B cell (primary cell): Measurements from ENCODE around the gene DDX59. TPM values are rescaled to one million over a fixed set of nuclear protein-coding genes. Genes with fewer than 3 reads are reported as not detected.

Experiments used
- ATAC-seq: fragments of 200-7000 bp; cut with Tn5 transposase; one replicate; pipeline ENCODE4 v1.10.0; 2021; ENCODE audit warnings: low read depth, mild to moderate bottlenecking, moderate number of reproducible peaks, moderate library complexity
- CTCF ChIA-PET: fragments of 350-600 bp; sonication (Branson Sonifier 250); formaldehyde crosslinking; loops from one replicate; lab custom pipeline; 2021; ENCODE audit warnings: antibody characterized with exemption, inconsistent platforms; lab: Charles Lee
- POLR2A ChIA-PET: fragments of 350-600 bp; sonication (Branson Sonifier 250); formaldehyde crosslinking; loops from one replicate; lab custom pipeline; 2021; ENCODE audit warnings: antibody characterized with exemption; lab: Charles Lee
- DNase-seq: peaks from one replicate; pipeline ENCODE4 v3.0.0; 2013
- H2AFZ ChIP-seq: 2 replicates; pipeline ENCODE4 v1.6.1; 2012; ENCODE audit warnings: mild to moderate bottlenecking, low read depth, low read length; ENCODE audit not compliant: insufficient read depth, poor library complexity, severe bottlenecking
- H3K27ac ChIP-seq, 2 donors: 1 replicate in 1 of 2; 2 replicates in 1 of 2; pipeline ENCODE4 v1.5.1; 2012 to 2013; ENCODE audit warnings: low read length in 2 of 2, mild to moderate bottlenecking in 2 of 2, moderate library complexity in 1 of 2
- H3K27me3 ChIP-seq, 4 experiments: fragments of 200-600 bp in 1 of 4; sonication (generic) in 1 of 4; replicated peaks in 1 of 4; 1 replicate in 2 of 4; 2 replicates in 2 of 4; pipeline versions ENCODE4 v1.6.1 to v1.7.0; 2013 to 2016; ENCODE audit warnings: low read length in 3 of 4, mild to moderate bottlenecking in 2 of 4, mixed read lengths in 1 of 4, moderate library complexity in 1 of 4; ENCODE audit not compliant: insufficient read depth in 4 of 4, control insufficient read depth in 3 of 4; ENCODE audit errors: control extremely low read depth in 1 of 4
- H3K36me3 ChIP-seq, 2 experiments: replicated peaks in 1 of 2; 1 replicate in 1 of 2; 2 replicates in 1 of 2; pipeline versions ENCODE4 v1.6.1 to v1.7.1; 2013; ENCODE audit warnings: low read length in 1 of 2; ENCODE audit not compliant: insufficient read depth in 2 of 2, control insufficient read depth in 1 of 2; ENCODE audit errors: control extremely low read depth in 1 of 2, extremely low read depth in 1 of 2
- H3K4me1 ChIP-seq, 2 donors: fragments of 200-600 bp in 1 of 2; sonication (generic) in 1 of 2; 1 replicate in 1 of 2; 2 replicates in 1 of 2; pipeline versions ENCODE4 v1.5.1 to v1.6.1; 2013 to 2017; ENCODE audit warnings: low read length in 2 of 2; ENCODE audit not compliant: control insufficient read depth in 2 of 2, insufficient read depth in 2 of 2
- H3K4me2 ChIP-seq: replicated peaks from 2 replicates; pipeline ENCODE3; 2012; ENCODE audit warnings: mild to moderate bottlenecking, low read depth, low read length; ENCODE audit not compliant: poor library complexity, severe bottlenecking
- H3K4me3 ChIP-seq, 5 experiments: fragments of 200-600 bp in 1 of 5; sonication (generic) in 1 of 5; 1 replicate in 3 of 5; 2 replicates in 2 of 5; pipeline versions ENCODE4 v1.5.1 to v1.7.0; 2011 to 2016; ENCODE audit warnings: low read length in 4 of 5, mild to moderate bottlenecking in 4 of 5, low read depth in 2 of 5, control low read depth in 1 of 5, moderate library complexity in 1 of 5; ENCODE audit not compliant: insufficient read depth in 1 of 5; ENCODE audit errors: control extremely low read depth in 1 of 5, extremely low read depth in 1 of 5
- H3K79me2 ChIP-seq: fragments of 200-600 bp; sonication (generic); one replicate; pipeline ENCODE4 v1.6.0; 2016; ENCODE audit warnings: low read length; ENCODE audit not compliant: control insufficient read depth, insufficient read depth
- H3K9ac ChIP-seq: fragments of 200-600 bp; sonication (generic); 2 replicates; pipeline ENCODE4 v1.6.1; 2017; ENCODE audit warnings: mild to moderate bottlenecking, low read length, moderate library complexity
- H3K9me3 ChIP-seq, 3 donors: one replicate each; pipeline versions ENCODE4 v1.6.1 to v1.7.1; 2013; ENCODE audit warnings: low read length in 2 of 3; ENCODE audit not compliant: control insufficient read depth in 2 of 3, insufficient read depth in 1 of 3; ENCODE audit errors: control extremely low read depth in 1 of 3
- H4K20me1 ChIP-seq: 2 replicates; pipeline ENCODE4 v1.6.0; 2012; ENCODE audit warnings: mild to moderate bottlenecking, low read length; ENCODE audit not compliant: insufficient read depth, control insufficient read depth, poor library complexity, severe bottlenecking
- H3K27ac Mint-ChIP-seq: one replicate; pipeline ENCODE4 v1.8.0; 2021; ENCODE audit warnings: mixed read lengths
- H3K27me3 Mint-ChIP-seq: one replicate; pipeline ENCODE4 v1.8.0; 2021; ENCODE audit warnings: mixed read lengths
- H3K4me1 Mint-ChIP-seq: one replicate; pipeline ENCODE4 v1.8.0; 2021; ENCODE audit warnings: mixed read lengths
- H3K4me3 Mint-ChIP-seq: one replicate; pipeline ENCODE4 v1.8.0; 2021; ENCODE audit warnings: mixed read lengths
- H3K9me3 Mint-ChIP-seq: one replicate; pipeline ENCODE4 v1.8.0; 2022; ENCODE audit warnings: mixed read lengths; ENCODE audit not compliant: insufficient read depth
- EZH2 ChIP-seq: IDR thresholded peaks from 2 replicates; pipeline ENCODE4 v1.6.1; 2012; ENCODE audit warnings: borderline replicate concordance, low read depth, mild to moderate bottlenecking, moderate library complexity, low read length; ENCODE audit not compliant: insufficient read depth, poor library complexity, severe bottlenecking
- WGBS: methylation state at CpG from one replicate; pipeline ENCODE4 v1.1.5; 2013; ENCODE audit warnings: missing lambda C conversion rate; ENCODE audit not compliant: insufficient coverage; 5-methylcytosine and 5-hydroxymethylcytosine counted together
- intact Hi-C: fragments of 100-400 bp; cut with micrococcal nuclease; formaldehyde crosslinking; loops from one replicate; pipeline ENCODE4 v1.10.0; 2022
- polyA plus RNA-seq: library from polyadenylated mRNA; depleted of rRNA; stranded (reverse); fragments of >200 nt; gene quantifications from 2 replicates; pipeline ENCODE4 v1.2.3, GENCODE V29; 2012
- total RNA-seq, 2 donors: library from RNA; stranded (reverse); fragments of 120-200 nt in 1 of 2; gene quantifications; 1 replicate in 1 of 2; 2 replicates in 1 of 2; pipeline versions ENCODE4 v1.2.3 to v1.2.4, GENCODE V29; 2013 to 2022
- TF ChIP-seq, protein P1 (sequence below): fragments of 200-600 bp; IDR thresholded peaks from one replicate; pipeline ENCODE4 v1.8.0; 2022; ENCODE audit warnings: antibody characterized with exemption, mild to moderate bottlenecking

The DDX59 gene
- total and polyA plus RNA-seq, 2 donors (not counting 1 experiment from before 2014, with no cell fraction given), result 20.2 to 41.9 TPM

DNA sequence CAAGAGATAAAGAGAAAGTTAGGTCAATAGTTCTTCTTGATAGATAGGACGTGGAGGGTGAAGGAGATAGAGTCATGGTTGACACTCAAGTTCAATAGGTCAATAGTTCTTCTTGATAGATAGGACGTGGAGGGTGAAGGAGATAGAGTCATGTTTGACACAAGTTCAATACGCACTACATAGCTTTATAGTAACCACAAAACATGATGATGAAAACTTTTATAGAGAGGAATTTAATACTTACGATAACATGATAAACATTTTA, 5.8 kb upstream of the DDX59 start:
- Histone ChIP-seq H3K27me3 (no peaks in the 10 kb centered on the region), H3K9ac (no peak overlapping the region), H3K9me3 (no peaks in the 10 kb centered on the region), H3K36me3 (no peaks in the 10 kb centered on the region), H3K4me2 (no peak overlapping the region), H2AFZ (no peak overlapping the region), H3K4me1 (peaks cover 1 to 4% of the 10 kb centered on the region in 2 donors), H3K27ac (no peak overlapping the region), H3K79me2 (no peaks in the 10 kb centered on the region), H3K4me3 (no peak overlapping the region), H4K20me1 (no peaks in the 10 kb centered on the region)
- WGBS, result no CpG with 5 or more reads among the region's 4 CpGs
- CTCF ChIA-PET, result interaction anchor here (1.0 kb wide), 1 partner anchor 54 kb away, joined by 4 read pairs; no protein-coding TSS in a partner anchor
- no peaks in the 10 kb centered on the region for H3K9me3 Mint-ChIP-seq
- DNase-seq (no peak), ATAC-seq (no peak)
- H3K4me3 Mint-ChIP-seq, result no peak overlapping the region
- POLR2A ChIA-PET, result no interaction called here
- TF ChIP-seq EZH2, result no peak
- TF ChIP-seq, protein P1, sequence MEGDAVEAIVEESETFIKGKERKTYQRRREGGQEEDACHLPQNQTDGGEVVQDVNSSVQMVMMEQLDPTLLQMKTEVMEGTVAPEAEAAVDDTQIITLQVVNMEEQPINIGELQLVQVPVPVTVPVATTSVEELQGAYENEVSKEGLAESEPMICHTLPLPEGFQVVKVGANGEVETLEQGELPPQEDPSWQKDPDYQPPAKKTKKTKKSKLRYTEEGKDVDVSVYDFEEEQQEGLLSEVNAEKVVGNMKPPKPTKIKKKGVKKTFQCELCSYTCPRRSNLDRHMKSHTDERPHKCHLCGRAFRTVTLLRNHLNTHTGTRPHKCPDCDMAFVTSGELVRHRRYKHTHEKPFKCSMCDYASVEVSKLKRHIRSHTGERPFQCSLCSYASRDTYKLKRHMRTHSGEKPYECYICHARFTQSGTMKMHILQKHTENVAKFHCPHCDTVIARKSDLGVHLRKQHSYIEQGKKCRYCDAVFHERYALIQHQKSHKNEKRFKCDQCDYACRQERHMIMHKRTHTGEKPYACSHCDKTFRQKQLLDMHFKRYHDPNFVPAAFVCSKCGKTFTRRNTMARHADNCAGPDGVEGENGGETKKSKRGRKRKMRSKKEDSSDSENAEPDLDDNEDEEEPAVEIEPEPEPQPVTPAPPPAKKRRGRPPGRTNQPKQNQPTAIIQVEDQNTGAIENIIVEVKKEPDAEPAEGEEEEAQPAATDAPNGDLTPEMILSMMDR, result no peak
- no peaks in the 10 kb centered on the region for H3K27me3 Mint-ChIP-seq
- peaks cover 9% of the 10 kb centered on the region for H3K4me1 Mint-ChIP-seq
- intact Hi-C loops, result no loop called here
- no peak overlapping the region for H3K27ac Mint-ChIP-seq

DNA sequence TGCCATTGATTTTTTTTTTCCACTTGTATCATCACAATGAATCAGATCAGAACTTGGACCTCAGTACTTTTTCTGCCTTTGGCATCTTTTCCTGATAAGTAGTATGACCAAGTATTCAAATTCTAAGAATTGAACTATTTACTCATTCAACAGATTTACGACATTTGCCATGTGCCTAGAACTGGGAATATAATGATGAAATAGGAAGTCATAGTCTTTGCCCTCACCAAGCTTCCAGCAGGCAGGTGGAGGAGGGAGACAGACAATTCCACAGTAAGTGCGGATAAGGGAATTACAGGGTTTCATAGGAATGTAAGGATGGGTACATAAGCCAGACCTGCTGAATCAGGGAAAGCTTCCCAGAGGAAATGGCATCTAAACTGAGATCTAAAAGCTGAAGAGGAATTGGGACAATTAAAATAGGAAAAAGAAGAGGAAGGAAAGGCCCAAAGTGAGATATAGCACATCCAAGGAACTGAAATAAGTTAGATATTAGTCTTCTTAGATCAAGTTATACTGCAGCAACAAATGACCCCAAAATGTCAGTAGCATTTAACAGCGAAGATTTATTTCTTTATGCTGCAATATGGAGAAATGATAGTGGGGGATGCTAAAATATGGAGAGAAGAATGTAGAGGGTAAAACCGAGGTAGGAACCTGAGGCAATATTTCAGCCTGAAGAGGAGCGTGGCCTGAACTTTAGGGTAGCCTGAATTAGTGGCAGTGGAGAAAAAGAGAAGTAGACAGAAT, 5.3 kb upstream of the DDX59 start:
- Mint-ChIP-seq H3K4me3 (no peak overlapping the region), H3K27ac (no peak overlapping the region), H3K9me3 (no peaks in the 10 kb centered on the region), H3K27me3 (no peaks in the 10 kb centered on the region), H3K4me1 (peaks cover 14% of the 10 kb centered on the region)
- ATAC-seq, result no peak
- no peak overlapping the region for H3K9ac ChIP-seq
- H3K27ac ChIP-seq, result no peak overlapping the region
- no peaks in the 10 kb centered on the region for H3K27me3 ChIP-seq
- H4K20me1 ChIP-seq, result no peaks in the 10 kb centered on the region
- no peaks in the 10 kb centered on the region for H3K9me3 ChIP-seq
- CTCF ChIA-PET, result interaction anchor here (0.8 to 1.0 kb wide), 2 partner anchors 53 kb away, joined by 4 to 5 read pairs; no protein-coding TSS in a partner anchor
- no peak for TF ChIP-seq EZH2
- TF ChIP-seq, protein P1, result no peak
- DNase-seq, result no peak
- peaks cover 4% of the 10 kb centered on the region for H3K79me2 ChIP-seq
- no peak overlapping the region for H3K4me3 ChIP-seq
- H3K36me3 ChIP-seq, result no peaks in the 10 kb centered on the region
- H3K4me2 ChIP-seq, result no peak overlapping the region
- 96% methylated on average over 4 of the region's 5 CpGs for WGBS
- intact Hi-C loops, result loop anchor here (5.0 kb wide), 1 partner anchor 127 kb away; no protein-coding TSS in a partner anchor
- H2AFZ ChIP-seq, result no peak overlapping the region
- H3K4me1 ChIP-seq, result peaks cover 6 to 8% of the 10 kb centered on the region in 2 donors
- POLR2A ChIA-PET, result no interaction called here
